ENCODE data around the gene GALNT16.

GALNT16 gene

DNA sequence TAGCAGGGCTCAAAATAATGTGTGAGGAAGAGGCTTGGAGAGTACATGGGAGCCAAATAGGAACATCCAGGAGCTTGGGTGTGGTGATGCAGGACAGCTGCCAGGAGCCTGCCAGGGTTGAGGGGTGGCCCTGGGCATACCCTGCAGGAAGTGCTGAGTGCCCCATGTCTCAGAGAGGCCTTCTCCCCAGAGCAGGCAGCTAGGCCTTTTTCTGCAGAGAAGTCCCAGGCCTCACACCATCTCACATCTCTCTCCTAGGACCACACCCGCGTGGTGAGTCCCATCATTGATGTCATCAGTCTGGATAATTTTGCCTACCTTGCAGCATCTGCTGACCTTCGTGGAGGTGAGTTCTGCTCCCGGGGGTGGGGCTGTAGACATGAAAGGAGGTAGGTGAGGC lies 71.2 kb downstream of the GALNT16 start:
- no peak overlapping the region for H3K4me3 ChIP-seq (ENCODE audit: low read depth, low read length)
- no peak for DNase-seq (ENCODE audit: low read depth)
- TF ChIP-seq, protein P1, sequence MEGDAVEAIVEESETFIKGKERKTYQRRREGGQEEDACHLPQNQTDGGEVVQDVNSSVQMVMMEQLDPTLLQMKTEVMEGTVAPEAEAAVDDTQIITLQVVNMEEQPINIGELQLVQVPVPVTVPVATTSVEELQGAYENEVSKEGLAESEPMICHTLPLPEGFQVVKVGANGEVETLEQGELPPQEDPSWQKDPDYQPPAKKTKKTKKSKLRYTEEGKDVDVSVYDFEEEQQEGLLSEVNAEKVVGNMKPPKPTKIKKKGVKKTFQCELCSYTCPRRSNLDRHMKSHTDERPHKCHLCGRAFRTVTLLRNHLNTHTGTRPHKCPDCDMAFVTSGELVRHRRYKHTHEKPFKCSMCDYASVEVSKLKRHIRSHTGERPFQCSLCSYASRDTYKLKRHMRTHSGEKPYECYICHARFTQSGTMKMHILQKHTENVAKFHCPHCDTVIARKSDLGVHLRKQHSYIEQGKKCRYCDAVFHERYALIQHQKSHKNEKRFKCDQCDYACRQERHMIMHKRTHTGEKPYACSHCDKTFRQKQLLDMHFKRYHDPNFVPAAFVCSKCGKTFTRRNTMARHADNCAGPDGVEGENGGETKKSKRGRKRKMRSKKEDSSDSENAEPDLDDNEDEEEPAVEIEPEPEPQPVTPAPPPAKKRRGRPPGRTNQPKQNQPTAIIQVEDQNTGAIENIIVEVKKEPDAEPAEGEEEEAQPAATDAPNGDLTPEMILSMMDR (IDR thresholded peaks at IDR 0.05; ENCODE audit: low read depth, low read length): no peak
- TF ChIP-seq, protein P2, sequence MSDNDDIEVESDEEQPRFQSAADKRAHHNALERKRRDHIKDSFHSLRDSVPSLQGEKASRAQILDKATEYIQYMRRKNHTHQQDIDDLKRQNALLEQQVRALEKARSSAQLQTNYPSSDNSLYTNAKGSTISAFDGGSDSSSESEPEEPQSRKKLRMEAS (IDR thresholded peaks at IDR 0.05; ENCODE audit: low read depth, low read length): no peak
- TF ChIP-seq MYC (IDR thresholded peaks at IDR 0.05; ENCODE audit: low read depth, low read length): no peak

DNA sequence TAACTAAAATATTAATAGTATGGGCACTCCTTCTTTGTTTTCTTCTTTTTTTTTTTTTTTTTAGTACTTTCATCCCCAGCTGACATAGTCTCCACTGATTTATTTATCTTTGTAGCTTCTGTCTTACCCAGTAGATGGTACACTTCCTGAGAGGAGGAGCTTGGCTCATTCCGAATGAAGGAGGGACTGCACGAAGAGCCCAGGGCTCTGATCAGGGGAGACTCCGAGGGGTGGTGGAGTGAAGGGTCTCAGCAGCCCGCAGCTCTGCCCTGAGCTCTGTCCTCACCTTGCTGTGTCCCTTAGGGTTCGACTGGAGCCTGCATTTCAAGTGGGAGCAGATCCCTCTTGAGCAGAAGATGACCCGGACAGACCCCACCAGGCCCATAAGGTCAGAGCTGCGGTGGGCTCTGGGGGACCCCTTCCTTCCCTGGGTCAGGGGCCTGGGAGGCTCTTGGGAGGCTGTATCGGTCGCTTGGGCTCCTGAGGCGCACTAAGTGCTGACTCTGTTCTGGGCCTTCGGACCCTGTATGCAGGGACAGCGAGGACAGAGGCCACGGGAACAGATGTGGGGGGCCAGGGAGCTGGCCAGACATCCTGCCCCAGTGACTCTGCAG lies 72.9 kb downstream of the GALNT16 start:
- H3K4me3 ChIP-seq (ENCODE audit: low read depth, low read length): no peak overlapping the region
- no peak for DNase-seq (ENCODE audit: low read depth)
- TF ChIP-seq, protein P1 (IDR thresholded peaks at IDR 0.05; ENCODE audit: low read depth, low read length): no peak
- TF ChIP-seq, protein P2 (IDR thresholded peaks at IDR 0.05; ENCODE audit: low read depth, low read length): no peak
- TF ChIP-seq MYC (IDR thresholded peaks at IDR 0.05; ENCODE audit: low read depth, low read length) (no peak), POLR2A (IDR thresholded peaks at IDR 0.05; ENCODE audit: extremely low read depth, insufficient read length) (no peak)

DNA sequence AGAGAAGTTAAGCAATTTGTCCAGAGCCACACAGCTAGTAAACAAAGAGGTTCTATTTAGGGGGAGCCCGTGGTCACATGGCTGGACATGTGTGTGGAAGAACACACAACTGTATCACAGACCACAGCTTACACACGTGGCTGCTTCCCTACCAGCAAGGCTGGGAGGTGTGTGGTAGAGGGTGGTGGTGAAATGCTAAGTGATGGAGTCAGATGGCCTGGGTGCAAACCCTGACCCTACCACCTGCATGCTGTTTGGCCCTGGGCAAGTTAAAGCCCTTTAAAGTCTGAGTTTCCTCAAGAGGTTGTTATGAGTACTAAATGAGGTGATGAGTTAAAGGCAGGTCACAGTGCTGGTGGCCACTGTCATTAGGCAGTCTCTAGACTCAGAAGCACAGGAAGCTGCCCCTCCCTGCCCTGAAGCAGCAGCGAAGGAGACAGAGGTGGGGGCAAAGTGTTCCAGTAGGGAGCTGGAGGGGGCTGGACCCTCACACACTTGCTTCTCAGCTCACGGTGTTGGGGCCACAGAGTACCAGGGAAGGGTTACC lies 73.9 kb downstream of the GALNT16 start:
- no peak for TF ChIP-seq MYC (IDR thresholded peaks at IDR 0.05; ENCODE audit: low read depth, low read length)
- TF ChIP-seq POLR2A (IDR thresholded peaks at IDR 0.05; ENCODE audit: extremely low read depth, insufficient read length): no peak
- TF ChIP-seq, protein P1 (IDR thresholded peaks at IDR 0.05; ENCODE audit: low read depth, low read length): no peak
- TF ChIP-seq, protein P2 (IDR thresholded peaks at IDR 0.05; ENCODE audit: low read depth, low read length): no peak
- DNase-seq (ENCODE audit: low read depth): no peak
- H3K4me3 ChIP-seq (ENCODE audit: low read depth, low read length): no peak overlapping the region

DNA sequence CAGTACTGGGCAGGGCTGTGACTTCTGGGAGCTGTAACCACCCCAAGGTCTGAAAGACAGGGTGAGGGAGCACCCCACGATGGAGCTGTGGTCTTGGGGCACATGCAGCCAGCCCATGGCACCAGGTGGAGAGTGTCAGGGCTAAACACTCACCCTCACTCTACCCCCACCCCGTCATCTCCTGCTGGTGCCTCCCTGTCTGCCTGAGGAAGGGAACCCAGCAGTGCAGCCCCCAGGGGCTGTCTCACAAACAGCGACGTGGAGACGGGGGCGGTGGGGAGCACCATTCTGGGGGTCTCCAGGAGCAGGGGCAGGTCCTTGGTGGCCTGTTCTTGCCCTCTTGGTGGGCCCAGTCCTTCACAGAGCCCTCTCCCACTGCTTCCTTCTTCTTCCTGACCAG lies 74.6 kb downstream of the GALNT16 start:
- H3K4me3 ChIP-seq (ENCODE audit: low read depth, low read length): no peak overlapping the region
- TF ChIP-seq MYC (IDR thresholded peaks at IDR 0.05; ENCODE audit: low read depth, low read length): no peak
- no peak for DNase-seq (ENCODE audit: low read depth)

DNA sequence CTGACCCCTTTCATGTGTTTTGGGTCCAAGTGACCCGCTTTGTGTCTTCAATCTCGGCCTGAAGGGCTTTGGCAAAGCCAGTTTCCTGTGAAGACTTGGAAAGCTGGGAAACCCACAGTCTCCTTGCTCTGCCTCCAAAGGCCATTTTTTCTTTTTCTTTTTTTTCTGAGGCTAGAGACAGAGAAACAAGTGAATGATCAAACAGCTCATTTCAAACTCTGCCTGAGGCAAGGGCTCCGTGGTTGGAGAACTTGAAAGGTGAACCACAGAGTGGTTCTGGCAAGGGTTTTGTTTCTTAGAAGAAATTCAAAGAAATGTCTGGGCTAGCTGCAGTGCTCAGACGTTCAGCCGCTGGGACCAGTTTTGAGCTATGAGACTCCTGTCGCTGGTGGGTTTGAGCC lies 75.4 kb downstream of the GALNT16 start:
- DNase-seq (ENCODE audit: low read depth): no peak
- H3K4me3 ChIP-seq (ENCODE audit: low read depth, low read length): no peak overlapping the region
- TF ChIP-seq POLR2A (IDR thresholded peaks at IDR 0.05; ENCODE audit: extremely low read depth, insufficient read length): no peak
- TF ChIP-seq, protein P2 (IDR thresholded peaks at IDR 0.05; ENCODE audit: low read depth, low read length): no peak
- no peak for TF ChIP-seq MYC (IDR thresholded peaks at IDR 0.05; ENCODE audit: low read depth, low read length)
- TF ChIP-seq, protein P1 (IDR thresholded peaks at IDR 0.05; ENCODE audit: low read depth, low read length): no peak

DNA sequence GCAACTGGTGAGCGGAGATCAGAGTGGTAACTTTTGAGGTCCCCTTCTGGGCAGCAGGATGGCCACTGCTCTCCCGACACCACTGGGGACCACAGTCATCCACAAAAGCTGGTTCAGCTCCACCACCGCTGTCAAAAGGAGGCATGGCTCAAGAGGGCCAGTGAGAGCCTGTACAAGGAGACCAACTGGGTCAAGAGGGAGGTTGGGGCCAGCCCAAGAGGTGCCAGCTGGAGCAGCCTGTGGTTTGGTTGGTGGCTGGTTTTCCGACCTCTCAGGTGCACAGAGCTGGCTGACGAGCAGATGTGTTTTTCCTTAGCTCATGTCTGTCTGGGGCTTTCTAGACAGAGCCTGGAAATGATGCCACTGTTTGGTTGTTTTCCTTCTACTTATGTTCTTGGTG lies 78.0 kb downstream of the GALNT16 start:
- no peak for DNase-seq (ENCODE audit: low read depth)
- TF ChIP-seq POLR2A (IDR thresholded peaks at IDR 0.05; ENCODE audit: extremely low read depth, insufficient read length) (no peak), MYC (IDR thresholded peaks at IDR 0.05; ENCODE audit: low read depth, low read length) (no peak)
- TF ChIP-seq, protein P2 (IDR thresholded peaks at IDR 0.05; ENCODE audit: low read depth, low read length): no peak
- TF ChIP-seq, protein P1 (IDR thresholded peaks at IDR 0.05; ENCODE audit: low read depth, low read length): no peak
- H3K4me3 ChIP-seq (ENCODE audit: low read depth, low read length): no peak overlapping the region

Measured in NB4 (cell line).